ENCODE data around the gene LDLRAD4. TPM values are rescaled to one million over a fixed set of nuclear protein-coding genes. Genes with fewer than 3 reads are reported as not detected.

LDLRAD4 gene
- total RNA-seq, 1 experiment from 2014 or later: 204 TPM

DNA sequence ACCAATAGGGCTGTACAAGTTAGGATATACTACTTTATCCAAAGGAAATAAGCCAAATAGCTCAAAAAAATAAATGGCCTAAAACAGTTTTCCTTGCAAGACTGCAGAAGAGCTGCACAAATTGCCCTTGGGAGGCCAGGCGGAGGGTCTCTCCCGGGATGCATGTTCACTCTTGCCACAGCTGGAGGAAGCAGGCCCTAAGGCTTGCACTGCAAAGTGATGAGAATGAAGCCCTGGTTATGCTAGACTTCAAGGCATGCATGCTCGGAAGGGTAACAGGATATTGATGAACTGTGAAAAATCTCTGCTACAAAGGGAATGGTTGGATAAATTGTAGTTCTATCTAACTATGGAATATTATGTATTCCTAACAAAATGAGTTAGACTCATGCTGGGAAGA, 27.5 kb upstream of the LDLRAD4 start:
- Histone ChIP-seq H3K4me3 (ENCODE audit: low read length) (no peak overlapping the region), H3K9ac (ENCODE audit: low read length) (no peak overlapping the region), H2AFZ (ENCODE audit: low read length) (no peak overlapping the region), H3K4me2 (ENCODE audit: low read depth, low read length, poor library complexity, severe bottlenecking) (no peak overlapping the region), H3K79me2 (ENCODE audit: low read length) (no peaks in the 10 kb centered on the region), H3K9me2 (replicated peaks; ENCODE audit: insufficient read depth, low read length) (no peaks in the 10 kb centered on the region), H3K27ac (ENCODE audit: low read length) (no peak overlapping the region), H4K20me1 (ENCODE audit: insufficient read depth, low read depth, low read length) (no peaks in the 10 kb centered on the region), H3K9me3 (ENCODE audit: low read length) (no peaks in the 10 kb centered on the region), H3K4me1 (ENCODE audit: low read length) (no peaks in the 10 kb centered on the region), H3K27me3 (ENCODE audit: low read length) (0 out of 2 replicates have a peak, but pooled peaks cover 3% of the 10 kb centered on the region), H3K36me3 (ENCODE audit: insufficient read depth, low read length) (no peaks in the 10 kb centered on the region)
- DNase-seq: no peak

DNA sequence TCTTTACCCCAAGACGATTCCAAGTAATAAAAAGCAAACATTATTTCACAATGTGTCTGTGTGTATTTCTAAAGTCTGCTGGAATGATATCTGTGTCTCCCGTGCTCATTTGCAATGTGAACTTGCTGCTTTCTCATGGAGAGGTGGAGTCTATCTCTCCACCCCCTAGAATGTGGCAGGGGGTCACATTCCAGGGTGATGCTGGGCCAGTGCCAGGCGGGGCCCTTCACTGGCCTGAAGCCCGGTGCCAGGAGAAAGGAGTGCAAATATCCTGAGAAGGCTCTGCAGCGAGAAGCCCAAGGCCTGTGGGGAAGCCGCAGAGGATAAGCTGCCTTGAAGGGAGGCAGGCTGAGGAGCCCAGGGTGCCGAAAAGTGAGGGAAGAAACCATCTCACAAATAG, 26.8 kb upstream of the LDLRAD4 start:
- Histone ChIP-seq H3K4me2 (ENCODE audit: low read depth, low read length, poor library complexity, severe bottlenecking) (no peak overlapping the region), H4K20me1 (ENCODE audit: insufficient read depth, low read depth, low read length) (no peaks in the 10 kb centered on the region), H3K4me1 (ENCODE audit: low read length) (no peaks in the 10 kb centered on the region), H3K9ac (ENCODE audit: low read length) (no peak overlapping the region), H3K27me3 (ENCODE audit: low read length) (0 out of 2 replicates have a peak, but pooled peaks cover 3% of the 10 kb centered on the region), H3K79me2 (ENCODE audit: low read length) (no peaks in the 10 kb centered on the region), H3K9me2 (replicated peaks; ENCODE audit: insufficient read depth, low read length) (no peaks in the 10 kb centered on the region), H2AFZ (ENCODE audit: low read length) (no peak overlapping the region), H3K27ac (ENCODE audit: low read length) (no peak overlapping the region), H3K9me3 (ENCODE audit: low read length) (no peaks in the 10 kb centered on the region), H3K36me3 (ENCODE audit: insufficient read depth, low read length) (no peaks in the 10 kb centered on the region), H3K4me3 (ENCODE audit: low read length) (no peak overlapping the region)
- no peak for DNase-seq

DNA sequence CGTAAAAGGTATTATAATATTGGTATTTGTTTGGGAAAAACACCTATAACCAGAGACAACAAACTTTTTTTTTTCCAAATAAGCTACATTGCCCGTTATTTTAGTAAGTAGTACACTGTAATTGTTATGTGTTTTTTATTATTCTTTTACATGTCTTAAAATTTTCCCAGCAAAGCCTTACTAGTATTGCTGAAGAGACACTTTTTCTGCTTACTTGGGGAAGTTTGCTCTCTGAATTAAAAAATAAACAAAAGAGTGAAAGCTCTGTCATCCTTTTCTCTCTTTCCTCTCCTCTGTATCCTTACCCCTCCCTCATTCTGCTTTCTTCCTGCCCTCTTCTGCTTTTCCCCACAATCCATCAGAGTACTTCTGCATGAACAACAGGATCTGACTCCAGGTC, 25.6 kb upstream of the LDLRAD4 start:
- Histone ChIP-seq H3K9me2 (replicated peaks; ENCODE audit: insufficient read depth, low read length) (no peaks in the 10 kb centered on the region), H4K20me1 (ENCODE audit: insufficient read depth, low read depth, low read length) (no peaks in the 10 kb centered on the region), H3K27ac (ENCODE audit: low read length) (no peak overlapping the region), H3K27me3 (ENCODE audit: low read length) (0 out of 2 replicates have a peak, but pooled peaks cover 3% of the 10 kb centered on the region), H2AFZ (ENCODE audit: low read length) (no peak overlapping the region), H3K4me1 (ENCODE audit: low read length) (no peaks in the 10 kb centered on the region), H3K36me3 (ENCODE audit: insufficient read depth, low read length) (no peaks in the 10 kb centered on the region), H3K9me3 (ENCODE audit: low read length) (no peaks in the 10 kb centered on the region), H3K79me2 (ENCODE audit: low read length) (no peaks in the 10 kb centered on the region), H3K4me2 (ENCODE audit: low read depth, low read length, poor library complexity, severe bottlenecking) (no peak overlapping the region), H3K9ac (ENCODE audit: low read length) (no peak overlapping the region), H3K4me3 (ENCODE audit: low read length) (no peak overlapping the region)
- DNase-seq: no peak

DNA sequence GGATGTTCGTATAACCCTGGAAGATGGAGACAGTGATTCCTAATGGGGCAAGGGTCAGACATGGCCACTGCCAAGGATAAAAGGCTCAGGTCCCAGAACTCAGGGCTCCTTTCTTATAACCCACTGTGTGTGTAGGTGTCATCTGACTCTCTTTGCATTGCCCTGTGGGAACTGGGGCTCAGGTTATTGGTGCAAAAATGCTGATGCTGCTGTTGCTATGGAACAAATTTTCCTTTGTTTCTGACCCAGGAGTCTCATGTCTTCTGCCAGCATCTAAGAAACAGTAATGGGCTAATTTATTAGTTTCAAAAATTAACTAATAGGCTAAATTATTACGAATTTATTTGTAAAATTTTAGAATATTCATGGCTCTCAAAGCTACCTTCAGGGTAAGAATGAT, 24.3 kb upstream of the LDLRAD4 start:
- H4K20me1 ChIP-seq (ENCODE audit: insufficient read depth, low read depth, low read length): no peaks in the 10 kb centered on the region
- peak; percentile 64 for DNase-seq
- H3K27ac ChIP-seq (ENCODE audit: low read length): no peak overlapping the region
- no peaks in the 10 kb centered on the region for H3K9me3 ChIP-seq (ENCODE audit: low read length)
- no peak overlapping the region for H3K4me3 ChIP-seq (ENCODE audit: low read length)
- no peaks in the 10 kb centered on the region for H3K36me3 ChIP-seq (ENCODE audit: insufficient read depth, low read length)
- H3K4me1 ChIP-seq (ENCODE audit: low read length): no peaks in the 10 kb centered on the region
- H2AFZ ChIP-seq (ENCODE audit: low read length): no peak overlapping the region
- no peaks in the 10 kb centered on the region for H3K79me2 ChIP-seq (ENCODE audit: low read length)
- H3K9ac ChIP-seq (ENCODE audit: low read length): no peak overlapping the region
- no peak overlapping the region for H3K4me2 ChIP-seq (ENCODE audit: low read depth, low read length, poor library complexity, severe bottlenecking)
- H3K27me3 ChIP-seq (ENCODE audit: low read length): 0 out of 2 replicates have a peak, but pooled peaks cover 3% of the 10 kb centered on the region
- no peaks in the 10 kb centered on the region for H3K9me2 ChIP-seq (replicated peaks; ENCODE audit: insufficient read depth, low read length)

DNA sequence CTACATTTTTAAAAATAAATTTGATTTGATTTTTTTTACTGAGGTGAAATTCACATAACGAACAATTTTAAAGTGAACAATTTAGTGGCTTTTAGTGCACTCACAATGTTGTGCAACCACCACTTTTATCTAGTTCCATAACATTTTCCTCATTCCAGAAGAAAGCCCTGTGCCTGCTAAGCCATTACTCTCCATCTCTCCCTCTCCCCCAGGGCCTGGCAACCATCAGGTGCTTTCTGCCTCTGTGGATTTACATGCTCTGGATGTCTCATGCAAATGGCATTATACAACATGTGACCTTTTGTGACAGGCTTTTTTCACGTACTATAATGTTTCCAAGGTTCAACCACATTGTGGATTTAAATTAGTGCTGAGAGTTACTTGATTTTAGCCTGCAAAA, 19.9 kb upstream of the LDLRAD4 start:
- Histone ChIP-seq H3K79me2 (ENCODE audit: low read length) (no peaks in the 10 kb centered on the region), H3K9me3 (ENCODE audit: low read length) (no peaks in the 10 kb centered on the region), H3K4me2 (ENCODE audit: low read depth, low read length, poor library complexity, severe bottlenecking) (no peak overlapping the region), H2AFZ (ENCODE audit: low read length) (no peak overlapping the region), H3K27me3 (ENCODE audit: low read length) (no peaks in the 10 kb centered on the region), H3K4me1 (ENCODE audit: low read length) (no peaks in the 10 kb centered on the region), H3K27ac (ENCODE audit: low read length) (no peak overlapping the region), H3K36me3 (ENCODE audit: insufficient read depth, low read length) (no peaks in the 10 kb centered on the region), H3K9me2 (replicated peaks; ENCODE audit: insufficient read depth, low read length) (no peaks in the 10 kb centered on the region), H3K4me3 (ENCODE audit: low read length) (no peak overlapping the region), H4K20me1 (ENCODE audit: insufficient read depth, low read depth, low read length) (no peaks in the 10 kb centered on the region), H3K9ac (ENCODE audit: low read length) (no peak overlapping the region)
- DNase-seq: no peak

DNA sequence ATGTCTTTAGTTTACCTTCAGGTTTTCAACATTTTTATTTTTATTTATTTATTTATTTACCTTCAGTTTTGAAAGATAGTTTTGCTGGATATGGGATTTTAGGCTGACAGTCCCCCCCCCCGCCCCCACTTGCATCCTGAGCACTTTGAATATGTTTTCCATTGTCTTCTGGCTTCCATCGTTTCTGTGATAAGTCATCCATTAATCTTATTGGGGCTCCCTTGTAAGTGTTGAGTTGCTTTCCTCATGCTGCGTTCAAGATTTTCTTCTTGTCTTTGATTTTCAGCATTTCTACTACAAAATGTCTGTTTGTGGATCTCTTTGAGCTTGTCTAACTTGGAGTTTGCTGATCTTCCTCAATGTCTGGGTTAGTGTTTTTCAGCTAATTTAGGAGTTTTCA, 19.4 kb upstream of the LDLRAD4 start:
- no peaks in the 10 kb centered on the region for H3K79me2 ChIP-seq (ENCODE audit: low read length)
- no peak overlapping the region for H3K9ac ChIP-seq (ENCODE audit: low read length)
- H3K4me1 ChIP-seq (ENCODE audit: low read length): no peaks in the 10 kb centered on the region
- H3K27ac ChIP-seq (ENCODE audit: low read length): no peak overlapping the region
- no peaks in the 10 kb centered on the region for H3K9me3 ChIP-seq (ENCODE audit: low read length)
- H3K9me2 ChIP-seq (replicated peaks; ENCODE audit: insufficient read depth, low read length): no peaks in the 10 kb centered on the region
- no peak overlapping the region for H2AFZ ChIP-seq (ENCODE audit: low read length)
- H4K20me1 ChIP-seq (ENCODE audit: insufficient read depth, low read depth, low read length): no peaks in the 10 kb centered on the region
- DNase-seq: no peak
- no peak overlapping the region for H3K4me2 ChIP-seq (ENCODE audit: low read depth, low read length, poor library complexity, severe bottlenecking)
- no peaks in the 10 kb centered on the region for H3K27me3 ChIP-seq (ENCODE audit: low read length)
- H3K36me3 ChIP-seq (ENCODE audit: insufficient read depth, low read length): no peaks in the 10 kb centered on the region
- H3K4me3 ChIP-seq (ENCODE audit: low read length): no peak overlapping the region

DNA sequence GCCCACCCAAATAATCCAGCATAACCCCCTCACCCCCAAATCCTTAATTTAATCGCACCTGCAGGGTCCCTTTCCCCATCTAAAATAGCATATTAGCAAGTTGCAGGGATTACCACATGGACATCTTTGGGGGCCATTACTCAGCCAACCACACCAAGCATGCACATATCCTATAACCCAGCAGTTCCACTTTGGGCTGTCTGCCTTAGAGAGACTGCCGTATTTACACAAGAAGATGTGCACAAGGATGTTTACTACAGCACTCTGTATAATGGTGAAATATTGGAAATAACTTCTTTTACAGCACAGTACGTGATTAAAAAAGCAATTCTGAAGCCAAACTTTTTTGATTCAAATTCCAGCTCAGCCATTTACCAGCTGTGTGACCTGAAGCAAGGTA, 17.3 kb upstream of the LDLRAD4 start:
- no peaks in the 10 kb centered on the region for H3K9me3 ChIP-seq (ENCODE audit: low read length)
- no peaks in the 10 kb centered on the region for H3K4me1 ChIP-seq (ENCODE audit: low read length)
- H4K20me1 ChIP-seq (ENCODE audit: insufficient read depth, low read depth, low read length): no peaks in the 10 kb centered on the region
- no peaks in the 10 kb centered on the region for H3K36me3 ChIP-seq (ENCODE audit: insufficient read depth, low read length)
- H3K27ac ChIP-seq (ENCODE audit: low read length): no peak overlapping the region
- no peaks in the 10 kb centered on the region for H3K9me2 ChIP-seq (replicated peaks; ENCODE audit: insufficient read depth, low read length)
- no peak overlapping the region for H2AFZ ChIP-seq (ENCODE audit: low read length)
- H3K9ac ChIP-seq (ENCODE audit: low read length): no peak overlapping the region
- no peaks in the 10 kb centered on the region for H3K79me2 ChIP-seq (ENCODE audit: low read length)
- no peak overlapping the region for H3K4me2 ChIP-seq (ENCODE audit: low read depth, low read length, poor library complexity, severe bottlenecking)
- no peak for DNase-seq
- no peaks in the 10 kb centered on the region for H3K27me3 ChIP-seq (ENCODE audit: low read length)
- H3K4me3 ChIP-seq (ENCODE audit: low read length): no peak overlapping the region

DNA sequence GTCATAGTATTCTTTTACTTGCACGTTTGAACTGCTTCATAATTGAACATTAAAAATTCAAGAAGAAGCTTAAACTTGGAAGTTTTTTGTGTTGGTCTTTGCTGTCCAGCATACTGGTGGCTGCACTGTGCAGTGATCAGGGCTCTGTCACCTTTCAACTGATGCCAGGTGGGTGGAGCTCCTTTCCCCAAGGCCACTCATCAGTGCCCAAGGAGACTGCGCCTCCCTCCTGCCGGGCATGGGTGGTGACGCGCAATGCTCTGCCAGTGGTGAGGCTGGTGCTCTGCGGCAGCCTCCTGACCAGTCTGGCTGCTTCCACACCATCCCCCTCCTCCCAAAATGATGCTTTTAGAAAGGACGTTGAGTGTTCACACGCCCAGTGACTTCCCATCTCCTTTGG, 16.0 kb upstream of the LDLRAD4 start:
- no peak overlapping the region for H3K4me3 ChIP-seq (ENCODE audit: low read length)
- no peaks in the 10 kb centered on the region for H3K4me1 ChIP-seq (ENCODE audit: low read length)
- no peak overlapping the region for H3K9ac ChIP-seq (ENCODE audit: low read length)
- H2AFZ ChIP-seq (ENCODE audit: low read length): no peak overlapping the region
- H3K4me2 ChIP-seq (ENCODE audit: low read depth, low read length, poor library complexity, severe bottlenecking): no peak overlapping the region
- H3K27me3 ChIP-seq (ENCODE audit: low read length): no peaks in the 10 kb centered on the region
- no peaks in the 10 kb centered on the region for H3K79me2 ChIP-seq (ENCODE audit: low read length)
- H3K27ac ChIP-seq (ENCODE audit: low read length): no peak overlapping the region
- no peak for DNase-seq
- no peaks in the 10 kb centered on the region for H3K9me2 ChIP-seq (replicated peaks; ENCODE audit: insufficient read depth, low read length)
- no peaks in the 10 kb centered on the region for H3K36me3 ChIP-seq (ENCODE audit: insufficient read depth, low read length)
- no peaks in the 10 kb centered on the region for H4K20me1 ChIP-seq (ENCODE audit: insufficient read depth, low read depth, low read length)
- H3K9me3 ChIP-seq (ENCODE audit: low read length): no peaks in the 10 kb centered on the region

DNA sequence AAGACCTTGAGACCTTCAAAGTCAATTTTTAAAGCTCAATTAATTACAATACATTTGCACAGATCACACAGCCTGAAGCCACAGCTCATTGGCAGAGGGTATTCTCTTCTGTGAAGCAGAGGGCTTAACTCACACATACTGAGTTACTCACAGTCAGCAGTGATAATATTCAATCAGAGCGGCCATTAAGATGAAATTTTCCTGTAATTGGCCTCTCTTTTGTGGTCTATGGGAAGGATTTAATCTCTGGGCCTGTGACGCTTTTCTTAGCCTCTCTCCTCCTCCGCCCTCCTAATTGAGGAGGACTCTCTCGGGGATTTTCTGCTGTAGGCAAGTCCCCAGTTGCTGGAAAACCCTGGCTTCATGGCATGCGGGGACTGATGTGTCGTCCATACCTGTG, 12.3 kb upstream of the LDLRAD4 start:
- Histone ChIP-seq H3K9ac (ENCODE audit: low read length) (no peak overlapping the region), H3K27ac (ENCODE audit: low read length) (no peak overlapping the region)

More for the DNA sequence above, 12.3 kb upstream of the LDLRAD4 start:
- no peak overlapping the region for H2AFZ ChIP-seq (ENCODE audit: low read length)
- H3K9me2 ChIP-seq (replicated peaks; ENCODE audit: insufficient read depth, low read length): no peaks in the 10 kb centered on the region
- no peaks in the 10 kb centered on the region for H3K27me3 ChIP-seq (ENCODE audit: low read length)
- H4K20me1 ChIP-seq (ENCODE audit: insufficient read depth, low read depth, low read length): no peaks in the 10 kb centered on the region
- no peak for DNase-seq
- no peak overlapping the region for H3K4me3 ChIP-seq (ENCODE audit: low read length)
- no peaks in the 10 kb centered on the region for H3K9me3 ChIP-seq (ENCODE audit: low read length)
- H3K79me2 ChIP-seq (ENCODE audit: low read length): no peaks in the 10 kb centered on the region
- H3K4me1 ChIP-seq (ENCODE audit: low read length): no peaks in the 10 kb centered on the region
- H3K4me2 ChIP-seq (ENCODE audit: low read depth, low read length, poor library complexity, severe bottlenecking): no peak overlapping the region
- no peaks in the 10 kb centered on the region for H3K36me3 ChIP-seq (ENCODE audit: insufficient read depth, low read length)

Measured in Karpas-422 (cell line).